HepG2 (cell line): ENCODE measurements around the gene VAV2. TPM values are rescaled to one million over a fixed set of nuclear protein-coding genes. Genes with fewer than 3 reads are reported as not detected.

Experiments used
- CAMTA2 ChIP-seq: sonication (generic); formaldehyde crosslinking; IDR thresholded peaks from 2 replicates; pipeline ENCODE4 v1.4.0; 2020; ENCODE audit warnings: mild to moderate bottlenecking, missing genetic modification reagents, borderline replicate concordance
- DNMT1 ChIP-seq: sonication (generic); formaldehyde crosslinking; IDR thresholded peaks from 2 replicates; pipeline ENCODE4 v1.5.1; 2020; ENCODE audit warnings: mild to moderate bottlenecking, missing genetic modification reagents
- FOSL2 ChIP-seq: sonication (generic); formaldehyde crosslinking; IDR thresholded peaks from 2 replicates; pipeline ENCODE4 v1.4.0; 2020; ENCODE audit warnings: missing genetic modification reagents
- GMEB2 ChIP-seq: IDR thresholded peaks from 2 replicates; pipeline ENCODE4 v1.6.1; 2016; ENCODE audit warnings: missing biosample characterization, missing genetic modification reagents, low read depth
- HHEX ChIP-seq: IDR thresholded peaks from 2 replicates; pipeline ENCODE4 v1.6.1; 2016; ENCODE audit warnings: control low read depth
- HINFP ChIP-seq: sonication (generic); formaldehyde crosslinking; IDR thresholded peaks from 2 replicates; pipeline ENCODE4 v1.4.0; 2020; ENCODE audit warnings: low read depth, mild to moderate bottlenecking, missing genetic modification reagents
- IKZF4 ChIP-seq: sonication (generic); formaldehyde crosslinking; IDR thresholded peaks from 2 replicates; pipeline ENCODE4 v1.5.1; 2020; ENCODE audit warnings: borderline replicate concordance, mild to moderate bottlenecking, low read depth, missing genetic modification reagents; ENCODE audit errors: not compliant biosample characterization
- PLSCR1 ChIP-seq: sonication (generic); formaldehyde crosslinking; IDR thresholded peaks from 2 replicates; pipeline ENCODE4 v1.5.0; 2020; ENCODE audit warnings: missing genetic modification reagents, mild to moderate bottlenecking, borderline replicate concordance
- RNF219 ChIP-seq: sonication (generic); formaldehyde crosslinking; IDR thresholded peaks from 2 replicates; pipeline ENCODE4 v1.5.0; 2020; ENCODE audit warnings: mild to moderate bottlenecking, missing genetic modification reagents
- SMARCC2 ChIP-seq: fragments of 450-650 bp; IDR thresholded peaks from 2 replicates; pipeline ENCODE4 v1.6.1; 2017; ENCODE audit warnings: antibody characterized with exemption, mild to moderate bottlenecking
- TRIM24 ChIP-seq: sonication (generic); formaldehyde crosslinking; IDR thresholded peaks from 2 replicates; pipeline ENCODE4 v1.8.0; 2022; ENCODE audit warnings: mild to moderate bottlenecking, missing genetic modification reagents
- ZBTB38 ChIP-seq: sonication (generic); formaldehyde crosslinking; IDR thresholded peaks from 2 replicates; pipeline ENCODE4 v1.5.1; 2020; ENCODE audit warnings: mild to moderate bottlenecking, missing genetic modification reagents
- ZFP91 ChIP-seq: sonication (generic); formaldehyde crosslinking; IDR thresholded peaks from 2 replicates; pipeline ENCODE4 v1.9.0; 2022; ENCODE audit warnings: missing genetic modification reagents, mild to moderate bottlenecking, borderline replicate concordance
- ZNF18 ChIP-seq: sonication (generic); formaldehyde crosslinking; IDR thresholded peaks from 2 replicates; pipeline ENCODE4 v1.8.0; 2022; ENCODE audit warnings: mild to moderate bottlenecking, missing genetic modification reagents; ENCODE audit not compliant: insufficient replicate concordance
- ZNF296 ChIP-seq: sonication (generic); formaldehyde crosslinking; conservative IDR thresholded peaks from 2 replicates; pipeline ENCODE4 v1.5.0; 2020; ENCODE audit warnings: mild to moderate bottlenecking, missing genetic modification reagents
- ZNF704 ChIP-seq: sonication (generic); formaldehyde crosslinking; IDR thresholded peaks from 2 replicates; pipeline ENCODE4 v1.8.1; 2023; ENCODE audit warnings: mild to moderate bottlenecking, inconsistent platforms, moderate library complexity, missing genetic modification reagents, borderline replicate concordance
- polyA plus RNA-seq, 8 experiments: library from polyadenylated mRNA; depleted of rRNA in 3 of 8; stranded (reverse) in 7 of 8; unstranded in 1 of 8; fragments of >200 nt; fragmentation: Illumina TruSeq in 4 of 8; extraction: Trizol in 4 of 8; gene quantifications; 2 replicates each; pipeline versions ENCODE4 v1.2.1 to v1.2.3, GENCODE V29; 2011 to 2016; ENCODE audit warnings: low read depth in 4 of 8, missing spikeins in 1 of 8, mixed read lengths in 1 of 8; ENCODE audit not compliant: insufficient read depth in 1 of 8
- total RNA-seq, 5 experiments: library from RNA; depleted of rRNA; stranded (reverse); fragments of >200 nt; fragmentation: Illumina TruSeq; extraction: Trizol; gene quantifications; 2 replicates each; pipeline ENCODE4 v1.2.3, GENCODE V29; 2016; ENCODE audit warnings: low read depth in 1 of 5

The VAV2 gene
- total and polyA plus RNA-seq, 2 of the 13 experiments (the other 11 are each of a cell fraction or from before 2014, with no cell fraction given), result 22.5 to 22.9 TPM

GRCh38 chr9:133884907-133885744 is 107.0 kb downstream of the VAV2 start (continued):
- no peak for TF ChIP-seq TRIM24 (CRISPR knock-in tag)
- TF ChIP-seq ZFP91 (CRISPR knock-in tag), result peak; percentile 76
- TF ChIP-seq DNMT1, result no peak
- 0 out of 2 replicates have a peak, but pooled peaks have one; percentile 85 for TF ChIP-seq ZNF296
- TF ChIP-seq RNF219 (CRISPR knock-in tag), result no peak
- no peak for TF ChIP-seq ZNF704 (CRISPR knock-in tag)
- no peak for TF ChIP-seq HINFP
- no peak for TF ChIP-seq ZNF18 (CRISPR knock-in tag)
- 0 out of 2 replicates have a peak, but pooled peaks have one; percentile 72 for TF ChIP-seq CAMTA2 (CRISPR knock-in tag)
- no peak for TF ChIP-seq PLSCR1 (CRISPR knock-in tag)
- TF ChIP-seq SMARCC2, result no peak
- TF ChIP-seq ZBTB38 (CRISPR knock-in tag), result peak; percentile 88
- TF ChIP-seq FOSL2, result peak; percentile 82
- TF ChIP-seq HHEX (CRISPR knock-in tag), result peak; percentile 57
- TF ChIP-seq IKZF4, result no peak
- TF ChIP-seq GMEB2 (CRISPR knock-in tag), result no peak
